Measurements from ENCODE around the gene IGFALS. TPM values are rescaled to one million over a fixed set of nuclear protein-coding genes. Genes with fewer than 3 reads are reported as not detected.
"Not testable (repeated sequence)": the region's sequence is repeated elsewhere in the genome, so short reads cannot be mapped to it uniquely, and the experiment has no call there.

Gene IGFALS
- total RNA-seq, 4 donors from 2014 or later, result 0.35 TPM; not detected in 3

- no peak overlapping the region for H3K4me3 ChIP-seq
- H3K36me3 ChIP-seq, result peaks cover 0 to 46% (median 0%) of the 10 kb centered on the region in 3 donors
- no peak for TF ChIP-seq CTCF (IDR thresholded peaks at IDR 0.05)
- no peak for TF ChIP-seq POLR2A (IDR thresholded peaks at IDR 0.05)
- H3K4me1 ChIP-seq, result no peaks in the 10 kb centered on the region
- H3K9me3 ChIP-seq, result no peaks in the 10 kb centered on the region
- DNase-seq, result no peak
- no peaks in the 10 kb centered on the region for H3K27me3 ChIP-seq
- H3K27ac ChIP-seq, result no peak overlapping the region
Measured at GRCh38 chr16:1810106-1810505, 16.6 kb upstream of the IGFALS start.

GRCh38 chr16:1809281-1809801 lies 15.8 kb upstream of the IGFALS start:
- H3K27me3 ChIP-seq, result no peaks in the 10 kb centered on the region
- peak in 1 of 3 donors; percentile 65 for DNase-seq
- H3K9me3 ChIP-seq, result no peaks in the 10 kb centered on the region
- TF ChIP-seq CTCF (IDR thresholded peaks at IDR 0.05) (no peak), POLR2A (IDR thresholded peaks at IDR 0.05) (no peak)
- H3K4me1 ChIP-seq, result no peaks in the 10 kb centered on the region
- H3K27ac ChIP-seq, result no peak overlapping the region
- H3K4me3 ChIP-seq, result no peak overlapping the region
- H3K36me3 ChIP-seq, result peaks cover 0 to 46% (median 0%) of the 10 kb centered on the region in 3 donors

- no peaks in the 10 kb centered on the region for H3K4me1 ChIP-seq
- H3K4me3 ChIP-seq, result no peak overlapping the region
- H3K36me3 ChIP-seq, result peaks cover 0 to 46% (median 0%) of the 10 kb centered on the region in 3 donors
- no peaks in the 10 kb centered on the region for H3K9me3 ChIP-seq
- TF ChIP-seq POLR2A (IDR thresholded peaks at IDR 0.05) (no peak), CTCF (IDR thresholded peaks at IDR 0.05) (no peak)
- H3K27me3 ChIP-seq, result no peaks in the 10 kb centered on the region
- DNase-seq, result no peak
- no peak overlapping the region for H3K27ac ChIP-seq
Measured at GRCh38 chr16:1808691-1809090, 15.2 kb upstream of the IGFALS start.

GRCh38 chr16:1807626-1808025 lies 14.1 kb upstream of the IGFALS start:
- Histone ChIP-seq H3K9me3 (no peaks in the 10 kb centered on the region), H3K36me3 (peaks cover 0 to 46% (median 0%) of the 10 kb centered on the region in 3 donors), H3K27me3 (no peaks in the 10 kb centered on the region), H3K4me1 (no peaks in the 10 kb centered on the region), H3K4me3 (no peak overlapping the region), H3K27ac (no peak overlapping the region)
- TF ChIP-seq CTCF (IDR thresholded peaks at IDR 0.05) (no peak), POLR2A (IDR thresholded peaks at IDR 0.05) (no peak)
- peak in 1 of 3 donors; percentile 42 for DNase-seq

- Histone ChIP-seq H3K9me3 (peaks cover 0 to 4% (median 0%) of the 10 kb centered on the region in 4 donors), H3K4me3 (no peak overlapping the region), H3K27ac (no peak overlapping the region), H3K4me1 (no peaks in the 10 kb centered on the region), H3K36me3 (no peaks in the 10 kb centered on the region), H3K27me3 (no peaks in the 10 kb centered on the region)
- no peak for DNase-seq
- TF ChIP-seq CTCF (IDR thresholded peaks at IDR 0.05) (no peak), POLR2A (IDR thresholded peaks at IDR 0.05) (no peak)
Measured at GRCh38 chr16:1800701-1801100, 7.2 kb upstream of the IGFALS start.

GRCh38 chr16:1799263-1799662 lies 5.8 kb upstream of the IGFALS start:
- H3K4me3 ChIP-seq, H3K9me3 ChIP-seq, H3K27me3 ChIP-seq, H3K36me3 ChIP-seq, H3K4me1 ChIP-seq, DNase-seq, H3K27ac ChIP-seq: not testable (repeated sequence)

Data from Peyer's patch (tissue), 4 donors.